Measurements from ENCODE around the gene ARID5A. TPM values are rescaled to one million over a fixed set of nuclear protein-coding genes. Genes with fewer than 3 reads are reported as not detected.
"Not testable (repeated sequence)": the region's sequence is repeated elsewhere in the genome, so short reads cannot be mapped to it uniquely, and the experiment has no call there.

The ARID5A gene
- total RNA-seq (2014; rRNA removed; shearing (Covaris generic)) = 2.1 and 4.1 TPM in 2 replicates
- 2.0 and 2.8 TPM in 2 replicates for polyA plus RNA-seq (2015; cell fraction: cytosol; rRNA removed)
- 2.5 and 3.1 TPM in 2 replicates for polyA plus RNA-seq (2015; cell fraction: nucleus; rRNA removed)

GRCh38 chr2:96536445-96537065, at the start of gene ARID5A:
ARID5A (plus strand) TSS chr2:96536752; CDS start chr2:96536827, 75 bp downstream.
- DNase-seq (ENCODE audit: low read depth) = peak; percentile 58

DNA sequence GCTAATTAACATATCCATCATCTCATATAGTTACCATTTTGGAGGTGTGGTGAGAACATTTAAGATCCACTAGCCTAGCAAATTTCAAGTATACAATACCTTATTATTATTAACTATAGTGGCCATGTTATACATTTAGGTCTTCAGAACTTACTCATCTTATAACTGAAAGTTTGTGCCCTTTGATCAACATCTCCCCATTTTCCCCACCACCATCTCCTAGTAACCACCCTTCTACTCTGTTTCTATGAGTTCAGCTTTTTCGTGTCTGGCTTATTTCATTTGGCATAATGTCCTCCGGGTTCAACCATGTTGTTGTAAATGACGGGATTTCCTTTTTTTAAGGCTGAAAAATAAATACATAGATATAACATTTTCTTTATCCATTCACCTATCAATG, 47.3 kb upstream of the ARID5A start:
- DNase-seq (ENCODE audit: low read depth) = no peak

GRCh38 chr2:96489663-96490062, 46.9 kb upstream of the ARID5A start:
- no peak for DNase-seq (ENCODE audit: low read depth)

DNA sequence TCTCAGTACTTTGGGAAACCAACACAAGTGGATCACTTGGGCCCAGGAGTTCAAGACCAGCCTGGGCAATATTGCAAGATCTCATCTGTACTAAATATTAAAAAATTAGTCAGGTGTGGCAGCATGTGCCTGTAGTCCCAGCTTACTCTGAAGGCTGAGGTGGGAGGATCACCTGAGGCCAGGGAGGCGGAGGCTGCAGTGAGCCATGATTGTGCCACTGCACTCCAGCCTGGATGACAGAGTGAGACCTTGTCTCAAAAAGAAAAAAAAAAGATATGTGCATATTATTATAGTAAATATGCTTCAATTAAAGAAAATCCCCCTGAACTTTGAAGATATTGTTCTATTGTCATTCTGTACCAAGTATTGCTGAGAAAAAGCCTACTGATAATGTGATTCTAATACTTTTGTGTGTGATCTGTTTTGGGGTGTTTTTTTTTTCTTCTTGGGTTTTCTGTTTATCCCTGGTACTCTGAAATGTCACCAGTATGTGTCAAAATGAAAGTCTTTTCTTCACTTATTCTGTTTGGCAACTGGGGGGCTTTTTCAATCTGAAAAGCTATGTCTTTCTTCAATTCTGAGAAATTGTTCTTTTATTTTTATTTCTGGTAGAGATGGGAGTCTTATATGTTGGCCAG, 44.6 kb upstream of the ARID5A start:
- no peak for DNase-seq (ENCODE audit: low read depth)

- DNase-seq (ENCODE audit: low read depth) = peak; percentile 1
Observed at GRCh38 chr2:96493072-96493471, 43.5 kb upstream of the ARID5A start.

DNA sequence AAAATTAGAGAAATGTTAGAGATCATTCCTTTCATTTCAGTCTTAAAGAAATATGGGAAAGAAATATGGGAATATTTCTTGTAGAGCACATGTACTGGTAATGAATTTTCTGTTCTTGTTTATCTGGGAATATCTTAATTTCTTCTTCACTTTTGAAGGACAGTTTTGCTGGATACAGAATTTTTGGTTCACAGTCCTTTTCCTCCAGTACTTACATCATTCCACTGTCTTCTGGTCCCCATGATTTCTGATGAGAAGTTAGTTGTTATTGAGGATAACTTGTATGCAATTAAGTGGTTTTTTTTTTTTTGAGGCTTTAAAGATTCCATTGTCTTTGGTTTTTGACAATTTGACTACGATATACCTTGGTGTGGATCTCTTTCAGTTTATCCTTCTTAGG, 42.4 kb upstream of the ARID5A start:
- no peak for DNase-seq (ENCODE audit: low read depth)

GRCh38 chr2:96495982-96496629, 40.4 kb upstream of the ARID5A start:
- no peak for DNase-seq (ENCODE audit: low read depth)

GRCh38 chr2:96498021-96498431, 38.5 kb upstream of the ARID5A start:
- no peak for DNase-seq (ENCODE audit: low read depth)

DNA sequence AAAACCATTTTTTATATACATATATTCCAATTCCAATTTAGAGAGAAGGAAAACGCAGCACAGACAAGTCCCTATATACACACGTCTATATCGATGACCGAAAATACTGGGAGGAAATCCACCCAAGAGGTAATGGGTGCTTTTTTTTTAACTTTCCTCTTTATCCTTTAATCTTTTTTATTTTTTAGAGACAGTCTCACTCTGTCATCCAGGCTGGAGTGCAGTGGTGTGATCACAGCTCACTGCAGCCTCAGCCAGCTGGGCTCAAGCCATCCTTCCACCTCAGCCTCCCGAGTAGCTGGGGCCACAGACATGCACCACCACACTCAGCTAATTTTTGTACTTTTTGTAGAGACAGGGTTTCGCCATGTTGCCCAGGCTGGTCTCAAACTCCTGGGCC, 37.9 kb upstream of the ARID5A start:
- DNase-seq (ENCODE audit: low read depth) = not testable (repeated sequence)

GRCh38 chr2:96499061-96499960, 37.2 kb upstream of the ARID5A start:
- no peak for DNase-seq (ENCODE audit: low read depth)

GRCh38 chr2:96500385-96501066, 36.0 kb upstream of the ARID5A start:
- DNase-seq (ENCODE audit: low read depth) = no peak

- DNase-seq (ENCODE audit: low read depth) = no peak
Observed at GRCh38 chr2:96501471-96501874, 35.1 kb upstream of the ARID5A start.

GRCh38 chr2:96501886-96502810, 34.4 kb upstream of the ARID5A start:
- no peak for DNase-seq (ENCODE audit: low read depth)

GRCh38 chr2:96502891-96503636, 33.5 kb upstream of the ARID5A start:
- no peak for DNase-seq (ENCODE audit: low read depth)

DNA sequence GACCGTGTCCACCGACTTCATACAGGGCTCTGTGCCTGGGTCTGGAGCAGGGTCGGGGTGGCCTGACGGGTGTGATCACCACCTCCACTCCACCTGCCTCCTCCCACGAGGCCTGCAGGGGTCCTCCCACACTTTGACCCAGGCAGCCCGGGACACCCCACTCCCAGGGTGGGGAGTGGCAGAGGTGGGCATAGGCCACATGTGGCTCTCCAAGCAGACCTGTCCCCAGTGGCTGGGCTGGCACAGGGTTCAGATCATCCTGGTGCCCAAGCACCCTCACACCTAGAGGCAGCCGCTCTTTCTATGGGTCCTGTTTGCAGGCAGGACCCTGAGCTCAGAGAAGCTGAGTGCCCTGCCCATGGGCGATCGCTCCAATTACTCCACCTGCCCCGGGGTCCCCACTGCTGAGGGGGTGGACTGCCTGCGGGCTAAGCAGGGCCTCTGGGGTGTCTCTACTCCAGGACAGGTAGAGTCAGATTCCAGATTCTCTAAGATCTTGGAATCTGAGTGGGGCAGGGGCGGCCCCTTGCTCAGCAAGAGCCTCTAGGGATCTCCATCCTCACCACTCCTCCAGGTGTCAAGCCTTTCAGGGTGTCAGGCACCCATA, 32.8 kb upstream of the ARID5A start:
- no peak for DNase-seq (ENCODE audit: low read depth)

DNA sequence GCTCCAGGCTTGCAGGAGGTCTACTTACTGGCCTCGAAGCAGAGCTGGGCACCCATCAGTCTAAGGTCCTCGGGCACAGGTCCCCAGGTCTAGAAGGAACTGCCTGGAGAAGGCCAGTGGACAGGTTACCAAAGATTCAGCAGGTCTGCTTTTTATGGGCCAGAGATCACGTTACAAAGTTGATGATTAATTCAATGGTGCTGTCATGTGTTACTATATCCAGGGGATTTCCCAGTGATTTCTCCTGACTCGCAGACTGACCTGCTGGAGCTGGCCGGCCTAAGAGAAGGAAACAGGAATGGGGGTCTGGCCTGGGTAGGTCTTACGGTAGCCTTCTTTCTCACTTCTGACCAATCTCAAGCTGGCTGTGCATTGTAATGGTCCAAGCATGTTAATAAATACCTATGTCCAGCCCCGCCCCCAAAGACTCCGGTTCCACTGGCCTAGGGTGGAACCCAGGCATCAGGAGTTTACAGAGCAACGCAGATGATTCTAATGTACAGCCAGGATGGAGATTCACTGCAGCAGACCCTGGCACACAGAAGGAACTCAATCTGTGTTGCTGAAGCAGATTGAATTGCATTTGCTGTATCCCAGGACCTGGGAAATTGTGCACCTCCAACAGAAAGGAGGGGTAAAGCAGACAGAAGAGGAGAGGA, 31.2 kb upstream of the ARID5A start, which contains the start of gene NEURL3:
Gene NEURL3, minus strand, starts transcription at position 127 of the 659 bp plus-strand sequence. Its CDS starts 71 bp downstream, at position 56.
- peak; percentile 53 for DNase-seq (ENCODE audit: low read depth)

DNA sequence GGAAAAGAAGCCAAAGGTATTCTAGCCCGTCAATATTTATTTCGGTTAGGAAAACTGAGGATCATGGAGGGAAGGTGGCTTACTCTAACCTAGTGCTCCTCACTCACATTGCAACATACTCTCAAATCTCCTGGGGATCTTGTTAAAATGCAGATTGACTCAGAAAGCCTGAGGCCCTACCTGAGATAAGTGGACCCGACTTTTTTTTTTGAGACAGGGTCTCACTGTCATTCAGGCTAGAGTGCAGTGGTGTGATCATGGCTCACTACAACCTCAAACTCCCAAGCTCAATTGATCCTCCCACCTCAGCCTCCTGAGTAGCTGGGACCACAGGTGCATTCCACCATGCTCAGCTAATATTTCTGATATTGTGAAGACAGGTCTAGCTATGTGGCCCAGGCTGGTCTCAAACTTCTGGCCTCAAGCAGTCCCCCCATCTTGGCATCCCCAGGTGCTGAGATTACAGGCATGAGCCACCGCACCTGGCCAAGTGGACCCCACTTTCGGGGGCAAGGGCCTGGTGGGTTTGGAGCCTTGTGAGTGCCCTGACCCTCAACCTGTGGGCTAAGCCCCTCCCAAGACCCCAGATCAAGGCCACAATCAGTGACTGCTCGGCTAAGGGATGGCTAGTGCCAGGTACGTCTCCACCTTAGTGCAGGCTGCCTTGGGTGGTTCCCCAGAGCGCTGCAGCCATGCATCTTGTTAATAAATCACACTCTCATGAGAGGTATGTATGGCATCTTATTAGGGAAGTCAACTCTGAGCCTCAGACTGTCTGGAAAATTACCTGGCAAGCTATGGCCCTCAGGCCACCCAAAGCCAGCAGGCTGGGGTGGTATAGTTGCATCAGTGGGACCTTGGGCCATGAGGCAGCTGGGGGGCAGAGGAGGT, 30.3 kb upstream of the ARID5A start:
- no peak for DNase-seq (ENCODE audit: low read depth)

All from HT1080 (cell line).